SK-N-MC (cell line): ENCODE results near the gene KCNG2.

ENCODE experiments used
- EZH2 ChIP-seq: fragments of 200-600 bp; sonication (generic); IDR thresholded peaks from one replicate; pipeline ENCODE4 v1.6.1; 2017; ENCODE audit warnings: antibody characterized with exemption
- FOXP2 ChIP-seq: optimal IDR thresholded peaks from 2 replicates; pipeline ENCODE3; 2011; ENCODE audit warnings: mild to moderate bottlenecking, moderate library complexity; ENCODE audit not compliant: insufficient read depth; ENCODE audit errors: extremely low read length, control extremely low read depth
- POLR2AphosphoS5 ChIP-seq: IDR thresholded peaks from 2 replicates; pipeline ENCODE4 v1.6.1; 2012; ENCODE audit warnings: mild to moderate bottlenecking, low read depth, low read length, borderline replicate concordance

- TF ChIP-seq POLR2AphosphoS5: no peak
- TF ChIP-seq FOXP2: no peak
- no peak for TF ChIP-seq EZH2
Measured at GRCh38 chr18:79883461-79884293, 85.9 kb downstream of the KCNG2 start.
